ENCODE results near the gene HPCAL4.

Gene HPCAL4

GRCh38 chr1:39704757-39705156 is 13.5 kb upstream of the HPCAL4 start:
- DNase-seq (ENCODE audit: low read depth, low spot score) = no peak
- no peak overlapping the region for H3K27ac ChIP-seq

GRCh38 chr1:39701049-39701439 is 9.8 kb upstream of the HPCAL4 start:
- H3K27ac ChIP-seq = no peak overlapping the region
- no peak for DNase-seq (ENCODE audit: low read depth, low spot score)

- no peak overlapping the region for H3K27ac ChIP-seq
- DNase-seq (ENCODE audit: low read depth, low spot score) = no peak
These were observed 9.1 kb upstream of the HPCAL4 start for GRCh38 chr1:39700348-39700747.

GRCh38 chr1:39699419-39699818 is 8.2 kb upstream of the HPCAL4 start:
- DNase-seq (ENCODE audit: low read depth, low spot score) = no peak
- no peak overlapping the region for H3K27ac ChIP-seq

- no peak for DNase-seq (ENCODE audit: low read depth, low spot score)
- no peak overlapping the region for H3K27ac ChIP-seq
These were observed 7.3 kb upstream of the HPCAL4 start for GRCh38 chr1:39698568-39698967.

- no peak for DNase-seq (ENCODE audit: low read depth, low spot score)
- no peak overlapping the region for H3K27ac ChIP-seq
These were observed 5.2 kb upstream of the HPCAL4 start for GRCh38 chr1:39696448-39696847.

GRCh38 chr1:39695016-39695415 is 3.8 kb upstream of the HPCAL4 start:
- no peak for DNase-seq (ENCODE audit: low read depth, low spot score)

GRCh38 chr1:39694026-39694425 is 2.8 kb upstream of the HPCAL4 start:
- DNase-seq (ENCODE audit: low read depth, low spot score) = no peak
- no peak overlapping the region for H3K27ac ChIP-seq

More at GRCh38 chr1:39695016-39695415, 3.8 kb upstream of the HPCAL4 start:
- no peak overlapping the region for H3K27ac ChIP-seq

GRCh38 chr1:39692152-39693074 is 1.2 kb upstream of the HPCAL4 start:
- DNase-seq (ENCODE audit: low read depth, low spot score) = no peak
- no peak overlapping the region for H3K27ac ChIP-seq

- no peak overlapping the region for H3K27ac ChIP-seq
- DNase-seq (ENCODE audit: low read depth, low spot score) = no peak
These were observed 345 bp downstream of the HPCAL4 start for GRCh38 chr1:39690794-39691382.

GRCh38 chr1:39690225-39690624 is 1.0 kb downstream of the HPCAL4 start:
- no peak overlapping the region for H3K27ac ChIP-seq
- DNase-seq (ENCODE audit: low read depth, low spot score) = no peak

GRCh38 chr1:39689635-39690034 is 1.6 kb downstream of the HPCAL4 start:
- no peak overlapping the region for H3K27ac ChIP-seq
- no peak for DNase-seq (ENCODE audit: low read depth, low spot score)

GRCh38 chr1:39689214-39689613 is 2.0 kb downstream of the HPCAL4 start:
- no peak overlapping the region for H3K27ac ChIP-seq
- no peak for DNase-seq (ENCODE audit: low read depth, low spot score)

- DNase-seq (ENCODE audit: low read depth, low spot score) = no peak
- H3K27ac ChIP-seq = no peak overlapping the region
These were observed 2.5 kb downstream of the HPCAL4 start for GRCh38 chr1:39688706-39689105.

GRCh38 chr1:39687243-39687642 is 4.0 kb downstream of the HPCAL4 start:
- DNase-seq (ENCODE audit: low read depth, low spot score) = no peak
- no peak overlapping the region for H3K27ac ChIP-seq

- DNase-seq (ENCODE audit: low read depth, low spot score) = no peak
- H3K27ac ChIP-seq = no peak overlapping the region
These were observed 6.2 kb downstream of the HPCAL4 start for GRCh38 chr1:39685071-39685470.

GRCh38 chr1:39684313-39684664 is 6.9 kb downstream of the HPCAL4 start:
- H3K27ac ChIP-seq = no peak overlapping the region
- no peak for DNase-seq (ENCODE audit: low read depth, low spot score)

- no peak for DNase-seq (ENCODE audit: low read depth, low spot score)
- H3K27ac ChIP-seq = no peak overlapping the region
These were observed 7.5 kb downstream of the HPCAL4 start for GRCh38 chr1:39683591-39684312.

GRCh38 chr1:39681999-39682398 is 9.2 kb downstream of the HPCAL4 start:
- no peak for DNase-seq (ENCODE audit: low read depth, low spot score)
- H3K27ac ChIP-seq = no peak overlapping the region

- H3K27ac ChIP-seq = no peak overlapping the region
- no peak for DNase-seq (ENCODE audit: low read depth, low spot score)
These were observed 9.9 kb downstream of the HPCAL4 start for GRCh38 chr1:39681294-39681693.

GRCh38 chr1:39680751-39681150 is 10.5 kb downstream of the HPCAL4 start:
- no peak for DNase-seq (ENCODE audit: low read depth, low spot score)

More at GRCh38 chr1:39680751-39681150, 10.5 kb downstream of the HPCAL4 start:
- no peak overlapping the region for H3K27ac ChIP-seq
